A549 treated with CpdA at 1 μM for 4 hours (cell line): ENCODE measurements around the gene ASXL2. TPM values are rescaled to one million over a fixed set of nuclear protein-coding genes. Genes with fewer than 3 reads are reported as not detected.

Source experiments
- total RNA-seq: library from RNA; stranded (reverse); fragments of 200-300 nt; extraction: Qiagen RNA extraction; gene quantifications from 5 replicates; pipeline ENCODE4 v1.2.3, GENCODE V29; 2022; ENCODE audit warnings: low read depth

ASXL2 gene
- 10.9 to 15.9 TPM (median 14.6 TPM) in 5 replicates for total RNA-seq

GRCh38 chr2:25878361-25879132 is at the start of gene ASXL2:
Gene ASXL2 (minus strand): TSS chr2:25878487. CDS start chr2:25878222, 265 bp downstream.

Other genes with a start within 250 kb of the ASXL2 start
- gene DTNB, start 204.9 kb downstream of the ASXL2 start, total RNA-seq: 8.6 to 10.0 TPM (median 9.4 TPM) in 5 replicates
- 40.6 to 56.4 TPM (median 52.0 TPM) in 5 replicates for gene KIF3C, start 104.0 kb upstream of the ASXL2 start, total RNA-seq
- 287 to 392 TPM (median 326 TPM) in 5 replicates for gene RAB10, start 155.6 kb upstream of the ASXL2 start, total RNA-seq